Measurements from ENCODE around the gene LRRC15.

LRRC15 gene

GRCh38 chr3:194350726-194351071 is 18.8 kb downstream of the LRRC15 start:
- no peaks in the 10 kb centered on the region for H3K36me3 ChIP-seq (ENCODE audit: insufficient read depth, low read length)
- peaks cover 4% of the 10 kb centered on the region for H3K27me3 ChIP-seq (ENCODE audit: insufficient read depth, low read length)
- no peak overlapping the region for H2AFZ ChIP-seq (ENCODE audit: low read depth, low read length)
- H3K4me1 ChIP-seq (ENCODE audit: insufficient read depth, low read length) = no peaks in the 10 kb centered on the region
- H3K9me3 ChIP-seq (ENCODE audit: low read length) = no peaks in the 10 kb centered on the region
- H3K4me3 ChIP-seq (ENCODE audit: low read length) = no peak overlapping the region

- no peak overlapping the region for H3K4me3 ChIP-seq (ENCODE audit: low read length)
- peaks cover 7% of the 10 kb centered on the region for H3K27me3 ChIP-seq (ENCODE audit: insufficient read depth, low read length)
- H3K36me3 ChIP-seq (ENCODE audit: insufficient read depth, low read length) = no peaks in the 10 kb centered on the region
- no peaks in the 10 kb centered on the region for H3K4me1 ChIP-seq (ENCODE audit: insufficient read depth, low read length)
- no peaks in the 10 kb centered on the region for H3K9me3 ChIP-seq (ENCODE audit: low read length)
- no peak overlapping the region for H2AFZ ChIP-seq (ENCODE audit: low read depth, low read length)
Measured at GRCh38 chr3:194348354-194348753, 21.2 kb downstream of the LRRC15 start.

- Histone ChIP-seq H2AFZ (ENCODE audit: low read depth, low read length) (no peak overlapping the region), H3K4me3 (ENCODE audit: low read length) (no peak overlapping the region), H3K4me1 (ENCODE audit: insufficient read depth, low read length) (no peaks in the 10 kb centered on the region), H3K27me3 (ENCODE audit: insufficient read depth, low read length) (peaks cover 9% of the 10 kb centered on the region), H3K9me3 (ENCODE audit: low read length) (peaks cover 3% of the 10 kb centered on the region), H3K36me3 (ENCODE audit: insufficient read depth, low read length) (no peaks in the 10 kb centered on the region)
Measured at GRCh38 chr3:194346621-194347020, 22.9 kb downstream of the LRRC15 start.

- Histone ChIP-seq H3K4me1 (ENCODE audit: insufficient read depth, low read length) (no peaks in the 10 kb centered on the region), H3K4me3 (ENCODE audit: low read length) (no peak overlapping the region), H3K9me3 (ENCODE audit: low read length) (peaks cover 3% of the 10 kb centered on the region)
Measured at GRCh38 chr3:194346035-194346434, 23.5 kb downstream of the LRRC15 start.

GRCh38 chr3:194344012-194344411 is 25.5 kb downstream of the LRRC15 start:
- no peaks in the 10 kb centered on the region for H3K36me3 ChIP-seq (ENCODE audit: insufficient read depth, low read length)
- H3K4me3 ChIP-seq (ENCODE audit: low read length) = no peak overlapping the region
- H3K4me1 ChIP-seq (ENCODE audit: insufficient read depth, low read length) = peaks cover 7% of the 10 kb centered on the region
- no peak overlapping the region for H2AFZ ChIP-seq (ENCODE audit: low read depth, low read length)
- peaks cover 3% of the 10 kb centered on the region for H3K9me3 ChIP-seq (ENCODE audit: low read length)
- peaks cover 9% of the 10 kb centered on the region for H3K27me3 ChIP-seq (ENCODE audit: insufficient read depth, low read length)

More at GRCh38 chr3:194346035-194346434, 23.5 kb downstream of the LRRC15 start:
- no peak overlapping the region for H2AFZ ChIP-seq (ENCODE audit: low read depth, low read length)
- H3K27me3 ChIP-seq (ENCODE audit: insufficient read depth, low read length) = peaks cover 9% of the 10 kb centered on the region
- no peaks in the 10 kb centered on the region for H3K36me3 ChIP-seq (ENCODE audit: insufficient read depth, low read length)

- peaks cover 7% of the 10 kb centered on the region for H3K4me1 ChIP-seq (ENCODE audit: insufficient read depth, low read length)
- H2AFZ ChIP-seq (ENCODE audit: low read depth, low read length) = no peak overlapping the region
- peaks cover 3% of the 10 kb centered on the region for H3K9me3 ChIP-seq (ENCODE audit: low read length)
- no peak overlapping the region for H3K4me3 ChIP-seq (ENCODE audit: low read length)
- no peaks in the 10 kb centered on the region for H3K36me3 ChIP-seq (ENCODE audit: insufficient read depth, low read length)
- H3K27me3 ChIP-seq (ENCODE audit: insufficient read depth, low read length) = peaks cover 9% of the 10 kb centered on the region
Measured at GRCh38 chr3:194343561-194343893, 26.0 kb downstream of the LRRC15 start.

GRCh38 chr3:194342861-194343560 is 26.5 kb downstream of the LRRC15 start:
- H3K9me3 ChIP-seq (ENCODE audit: low read length) = peaks cover 3% of the 10 kb centered on the region
- H2AFZ ChIP-seq (ENCODE audit: low read depth, low read length) = no peak overlapping the region
- no peak overlapping the region for H3K4me3 ChIP-seq (ENCODE audit: low read length)
- H3K4me1 ChIP-seq (ENCODE audit: insufficient read depth, low read length) = peaks cover 7% of the 10 kb centered on the region
- peaks cover 9% of the 10 kb centered on the region for H3K27me3 ChIP-seq (ENCODE audit: insufficient read depth, low read length)
- H3K36me3 ChIP-seq (ENCODE audit: insufficient read depth, low read length) = no peaks in the 10 kb centered on the region

- Histone ChIP-seq H3K36me3 (ENCODE audit: insufficient read depth, low read length) (no peaks in the 10 kb centered on the region), H3K27me3 (ENCODE audit: insufficient read depth, low read length) (peaks cover 17% of the 10 kb centered on the region), H3K9me3 (ENCODE audit: low read length) (peaks cover 3% of the 10 kb centered on the region), H3K4me1 (ENCODE audit: insufficient read depth, low read length) (peaks cover 7% of the 10 kb centered on the region), H3K4me3 (ENCODE audit: low read length) (no peak overlapping the region), H2AFZ (ENCODE audit: low read depth, low read length) (no peak overlapping the region)
Measured at GRCh38 chr3:194340757-194341400, 28.7 kb downstream of the LRRC15 start.

- H3K4me3 ChIP-seq (ENCODE audit: low read length) = no peak overlapping the region
- peaks cover 12% of the 10 kb centered on the region for H3K27me3 ChIP-seq (ENCODE audit: insufficient read depth, low read length)
- H3K36me3 ChIP-seq (ENCODE audit: insufficient read depth, low read length) = no peaks in the 10 kb centered on the region
- H3K9me3 ChIP-seq (ENCODE audit: low read length) = peaks cover 3% of the 10 kb centered on the region
- H3K4me1 ChIP-seq (ENCODE audit: insufficient read depth, low read length) = peaks cover 7% of the 10 kb centered on the region
- H2AFZ ChIP-seq (ENCODE audit: low read depth, low read length) = no peak overlapping the region
Measured at GRCh38 chr3:194339840-194340239, 29.7 kb downstream of the LRRC15 start.

GRCh38 chr3:194339356-194339755 is 30.2 kb downstream of the LRRC15 start:
- peaks cover 7% of the 10 kb centered on the region for H3K4me1 ChIP-seq (ENCODE audit: insufficient read depth, low read length)
- peaks cover 3% of the 10 kb centered on the region for H3K9me3 ChIP-seq (ENCODE audit: low read length)
- no peaks in the 10 kb centered on the region for H3K36me3 ChIP-seq (ENCODE audit: insufficient read depth, low read length)
- no peak overlapping the region for H3K4me3 ChIP-seq (ENCODE audit: low read length)
- no peak overlapping the region for H2AFZ ChIP-seq (ENCODE audit: low read depth, low read length)
- peaks cover 12% of the 10 kb centered on the region for H3K27me3 ChIP-seq (ENCODE audit: insufficient read depth, low read length)

- peaks cover 15% of the 10 kb centered on the region for H3K27me3 ChIP-seq (ENCODE audit: insufficient read depth, low read length)
- H2AFZ ChIP-seq (ENCODE audit: low read depth, low read length) = no peak overlapping the region
- peaks cover 12% of the 10 kb centered on the region for H3K4me1 ChIP-seq (ENCODE audit: insufficient read depth, low read length)
- H3K4me3 ChIP-seq (ENCODE audit: low read length) = no peak overlapping the region
- peaks cover 3% of the 10 kb centered on the region for H3K9me3 ChIP-seq (ENCODE audit: low read length)
- H3K36me3 ChIP-seq (ENCODE audit: insufficient read depth, low read length) = no peaks in the 10 kb centered on the region
Measured at GRCh38 chr3:194337965-194338753, 31.4 kb downstream of the LRRC15 start.

- no peak overlapping the region for H3K4me3 ChIP-seq (ENCODE audit: low read length)
- H3K4me1 ChIP-seq (ENCODE audit: insufficient read depth, low read length) = peaks cover 12% of the 10 kb centered on the region
- no peaks in the 10 kb centered on the region for H3K9me3 ChIP-seq (ENCODE audit: low read length)
- no peak overlapping the region for H2AFZ ChIP-seq (ENCODE audit: low read depth, low read length)
- H3K36me3 ChIP-seq (ENCODE audit: insufficient read depth, low read length) = no peaks in the 10 kb centered on the region
- H3K27me3 ChIP-seq (ENCODE audit: insufficient read depth, low read length) = peaks cover 27% of the 10 kb centered on the region
Measured at GRCh38 chr3:194336601-194337355, 32.8 kb downstream of the LRRC15 start.

- H3K9me3 ChIP-seq (ENCODE audit: low read length) = no peaks in the 10 kb centered on the region
- peaks cover 5% of the 10 kb centered on the region for H3K4me1 ChIP-seq (ENCODE audit: insufficient read depth, low read length)
- no peaks in the 10 kb centered on the region for H3K36me3 ChIP-seq (ENCODE audit: insufficient read depth, low read length)
- no peak overlapping the region for H3K4me3 ChIP-seq (ENCODE audit: low read length)
- H2AFZ ChIP-seq (ENCODE audit: low read depth, low read length) = no peak overlapping the region
- peaks cover 44% of the 10 kb centered on the region for H3K27me3 ChIP-seq (ENCODE audit: insufficient read depth, low read length)
Measured at GRCh38 chr3:194333981-194334320, 35.6 kb downstream of the LRRC15 start.

All from neuron (in vitro differentiated cells).